ENCODE measurements around the gene CAPZA1. TPM values are rescaled to one million over a fixed set of nuclear protein-coding genes. Genes with fewer than 3 reads are reported as not detected.

The CAPZA1 gene
- total and polyA plus RNA-seq, 10 of the 15 experiments (the other 5 are each of a cell fraction or from before 2014, with no cell fraction given): 187 to 886 (median 278) TPM

DNA sequence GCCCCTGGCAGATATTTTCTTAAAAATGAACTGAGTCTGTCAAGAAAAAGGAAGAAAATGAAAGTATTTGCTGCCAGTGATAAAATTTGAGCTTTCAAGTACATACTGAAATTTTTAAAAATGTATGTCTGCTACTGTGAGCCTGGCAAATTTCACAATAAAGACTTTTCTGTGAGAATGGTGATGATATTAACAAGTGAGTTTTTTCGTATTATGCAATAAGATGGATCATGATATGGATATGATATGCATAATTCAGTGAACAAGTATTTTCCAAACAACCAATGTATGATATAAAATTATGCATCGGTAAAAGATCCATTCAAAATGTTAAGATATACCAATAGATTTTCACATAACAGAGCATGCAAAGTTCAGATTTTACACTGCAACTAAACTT, 16.6 kb upstream of the CAPZA1 start (continued):
- TF ChIP-seq SPI1 (IDR thresholded peaks at IDR 0.05; ENCODE audit: borderline replicate concordance, insufficient read depth, low read depth, low read length): no peak

DNA sequence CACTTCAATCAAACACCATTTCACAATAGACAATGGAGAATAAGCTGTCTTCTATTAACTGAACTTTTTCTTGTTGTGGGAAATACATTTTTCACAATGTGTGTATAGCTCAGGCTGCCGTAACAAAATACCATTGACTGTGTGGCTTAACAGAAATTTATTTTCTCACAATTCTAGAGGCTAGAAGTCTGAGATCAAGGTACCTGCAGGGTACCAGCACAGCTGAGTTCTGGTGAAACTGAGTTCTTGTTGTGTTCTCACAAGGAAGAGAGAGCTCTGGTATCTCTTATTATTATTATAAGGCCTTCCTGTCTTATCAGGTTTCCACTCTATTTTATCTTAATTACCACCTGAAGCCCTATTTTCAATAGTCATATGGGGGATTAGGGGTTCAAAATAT, 16.1 kb upstream of the CAPZA1 start:
- FAIRE-seq: no peak
- SMC1A ChIA-PET (ENCODE audit: uncharacterized antibody, unreplicated experiment): interaction anchor here (0.7 to 1.0 kb wide), 2 partner anchors 10 to 213 kb away, joined by 3 to 5 read pairs; no protein-coding TSS in a partner anchor
- H3K27ac ChIP-seq (ENCODE audit: control insufficient read depth, insufficient read depth): no peak overlapping the region
- 95% methylated on average over 1 of the region's 1 CpG for WGBS (ENCODE audit: insufficient coverage, insufficient replicate concordance, low lambda C conversion rate, missing lambda C conversion rate)
- no peak overlapping the region for H3K9ac ChIP-seq (ENCODE audit: control insufficient read depth, insufficient read depth, low read length)
- DNase-seq (ENCODE audit: low read depth, low spot score): no peak
- BruUV-seq (replicated peaks): no TSS peak
- H3K27me3 ChIP-seq (replicated peaks in 1 of 2; ENCODE audit: control insufficient read depth in 2 of 2, insufficient read depth in 2 of 2, low read length in 1 of 2): no peaks in the 10 kb centered on the region
- H3K4me1 ChIP-seq (ENCODE audit: control insufficient read depth, insufficient read depth, low read length): no peaks in the 10 kb centered on the region; the same call in 1 of the 2 replicates
- no peak overlapping the region for H2AFZ ChIP-seq (ENCODE audit: control insufficient read depth, low read depth, low read length)
- no peaks in the 10 kb centered on the region for H4K20me1 ChIP-seq (ENCODE audit: control insufficient read depth, insufficient read depth)
- no peak overlapping the region for H3K4me3 ChIP-seq
- no peaks in the 10 kb centered on the region for H3K9me3 ChIP-seq (replicated peaks; ENCODE audit: control insufficient read depth, insufficient read depth, low read length)
- POLR2A ChIA-PET: no interaction called here
- ATAC-seq: no peak
- H3K4me2 ChIP-seq (ENCODE audit: control insufficient read depth, insufficient read depth): no peak overlapping the region
- CTCF ChIA-PET: interaction anchor here (1.5 to 2.4 kb wide), 2 partner anchors 10 to 13 kb away, joined by 3 to 7 read pairs; no protein-coding TSS in a partner anchor
- intact Hi-C loops (cut with micrococcal nuclease; ENCODE audit: unreplicated experiment): no loop called here
- RAD21 ChIA-PET (ENCODE audit: unreplicated experiment): no interaction called here
- H3K36me3 ChIP-seq (ENCODE audit: control insufficient read depth in 2 of 2, insufficient read depth in 2 of 2, low read length in 1 of 2): peaks cover 0 to 4% of the 10 kb centered on the region in 2 experiments; a peak in 1 of 4 replicates
- in situ Hi-C loops (cut with MboI): no loop called here
- H3K79me2 ChIP-seq (ENCODE audit: control insufficient read depth, insufficient read depth, low read length): no peaks in the 10 kb centered on the region
- TF ChIP-seq EGR1 (IDR thresholded peaks at IDR 0.05; ENCODE audit: borderline replicate concordance in 1 of 2, low read depth in 2 of 2, low read length in 2 of 2): no peak
- no peak for TF ChIP-seq RAD21 (IDR thresholded peaks at IDR 0.05; ENCODE audit: insufficient read depth, low read depth, low read length)
- no peak for TF ChIP-seq MEF2B (IDR thresholded peaks at IDR 0.05; ENCODE audit: partially characterized antibody, poor library complexity, severe bottlenecking)
- TF ChIP-seq, protein P1, sequence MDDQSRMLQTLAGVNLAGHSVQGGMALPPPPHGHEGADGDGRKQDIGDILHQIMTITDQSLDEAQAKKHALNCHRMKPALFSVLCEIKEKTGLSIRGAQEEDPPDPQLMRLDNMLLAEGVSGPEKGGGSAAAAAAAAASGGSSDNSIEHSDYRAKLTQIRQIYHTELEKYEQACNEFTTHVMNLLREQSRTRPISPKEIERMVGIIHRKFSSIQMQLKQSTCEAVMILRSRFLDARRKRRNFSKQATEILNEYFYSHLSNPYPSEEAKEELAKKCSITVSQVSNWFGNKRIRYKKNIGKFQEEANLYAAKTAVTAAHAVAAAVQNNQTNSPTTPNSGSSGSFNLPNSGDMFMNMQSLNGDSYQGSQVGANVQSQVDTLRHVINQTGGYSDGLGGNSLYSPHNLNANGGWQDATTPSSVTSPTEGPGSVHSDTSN (IDR thresholded peaks at IDR 0.05; ENCODE audit: insufficient replicate concordance, low read depth, low read length): no peak
- TF ChIP-seq BACH1 (IDR thresholded peaks at IDR 0.05; ENCODE audit: borderline replicate concordance): no peak
- no peak for TF ChIP-seq GATAD2B (conservative IDR thresholded peaks at IDR 0.05; ENCODE audit: low read depth)
- TF ChIP-seq MTA2 (IDR thresholded peaks at IDR 0.05; ENCODE audit: low read depth): no peak
- TF ChIP-seq CEBPZ (IDR thresholded peaks at IDR 0.05; ENCODE audit: low read depth, low read length): no peak
- no peak for TF ChIP-seq PAX8 (IDR thresholded peaks at IDR 0.05)
- TF ChIP-seq, protein P2, sequence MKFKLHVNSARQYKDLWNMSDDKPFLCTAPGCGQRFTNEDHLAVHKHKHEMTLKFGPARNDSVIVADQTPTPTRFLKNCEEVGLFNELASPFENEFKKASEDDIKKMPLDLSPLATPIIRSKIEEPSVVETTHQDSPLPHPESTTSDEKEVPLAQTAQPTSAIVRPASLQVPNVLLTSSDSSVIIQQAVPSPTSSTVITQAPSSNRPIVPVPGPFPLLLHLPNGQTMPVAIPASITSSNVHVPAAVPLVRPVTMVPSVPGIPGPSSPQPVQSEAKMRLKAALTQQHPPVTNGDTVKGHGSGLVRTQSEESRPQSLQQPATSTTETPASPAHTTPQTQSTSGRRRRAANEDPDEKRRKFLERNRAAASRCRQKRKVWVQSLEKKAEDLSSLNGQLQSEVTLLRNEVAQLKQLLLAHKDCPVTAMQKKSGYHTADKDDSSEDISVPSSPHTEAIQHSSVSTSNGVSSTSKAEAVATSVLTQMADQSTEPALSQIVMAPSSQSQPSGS (IDR thresholded peaks at IDR 0.05; ENCODE audit: low read length): no peak
- no peak for TF ChIP-seq NR2F1 (conservative IDR thresholded peaks at IDR 0.05)
- no peak for TF ChIP-seq IRF3 (IDR thresholded peaks at IDR 0.05)
- no peak for TF ChIP-seq USF2 (IDR thresholded peaks at IDR 0.05; ENCODE audit: borderline replicate concordance, low read depth, low read length)
- no peak for TF ChIP-seq NR2C2 (IDR thresholded peaks at IDR 0.05; ENCODE audit: borderline replicate concordance, control insufficient read depth, insufficient read length, low read depth)
